Islet precursor cell (in vitro differentiated cells): ENCODE results near the gene PET100.

Experiments
- DNase-seq: peaks from one replicate; pipeline ENCODE4 v3.0.0-alpha.2; 2018

The PET100 gene

DNA sequence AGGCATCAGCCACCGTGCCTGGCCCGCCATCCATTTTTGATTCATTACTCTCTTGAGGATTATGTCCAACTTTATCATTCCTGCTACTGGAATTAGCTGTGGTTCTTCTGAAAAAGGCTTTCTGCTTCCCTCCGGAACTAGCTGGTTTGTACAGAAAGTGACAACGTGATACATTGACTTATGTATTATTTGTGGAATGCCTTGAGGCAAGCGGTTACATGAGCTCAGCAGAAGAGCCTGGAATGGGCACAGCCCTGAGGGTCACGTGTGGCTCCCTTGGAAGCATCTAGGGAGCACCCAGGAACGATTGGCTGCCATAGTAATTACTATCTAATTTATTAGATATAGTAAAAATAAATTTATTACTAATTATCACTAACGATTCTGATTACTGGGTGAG lies 24.8 kb downstream of the PET100 start:
- no peak for DNase-seq

DNA sequence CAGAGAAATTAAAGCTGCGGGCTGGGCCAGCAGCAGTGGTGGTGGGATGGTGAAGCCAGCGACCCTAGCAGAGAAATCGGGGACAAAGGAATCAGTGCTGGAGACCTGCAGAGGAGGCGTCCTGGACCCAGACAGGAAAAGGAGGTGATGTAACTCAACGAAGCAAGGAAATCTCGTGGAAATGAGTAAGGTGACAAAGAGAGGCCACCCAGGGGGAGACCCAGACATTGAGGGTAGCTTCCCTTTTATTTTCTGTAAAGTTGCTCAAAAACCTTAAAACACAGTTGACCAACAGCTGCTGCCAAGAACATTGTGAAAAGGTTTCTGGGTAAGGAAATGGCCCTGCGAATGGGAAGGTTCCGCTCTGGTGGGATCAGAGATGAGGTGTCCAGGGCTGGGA lies 26.0 kb downstream of the PET100 start:
- no peak for DNase-seq

- no peak for DNase-seq
Measured at GRCh38 chr19:7657131-7657751, 27.6 kb downstream of the PET100 start.

- DNase-seq: no peak
Measured at GRCh38 chr19:7658219-7658686, 28.7 kb downstream of the PET100 start.

- DNase-seq: no peak
Measured at GRCh38 chr19:7661744-7662538, 32.3 kb downstream of the PET100 start.

GRCh38 chr19:7662657-7663056 lies 33.1 kb downstream of the PET100 start:
- no peak for DNase-seq

- no peak for DNase-seq
Measured at GRCh38 chr19:7663706-7664105, 34.1 kb downstream of the PET100 start.

DNA sequence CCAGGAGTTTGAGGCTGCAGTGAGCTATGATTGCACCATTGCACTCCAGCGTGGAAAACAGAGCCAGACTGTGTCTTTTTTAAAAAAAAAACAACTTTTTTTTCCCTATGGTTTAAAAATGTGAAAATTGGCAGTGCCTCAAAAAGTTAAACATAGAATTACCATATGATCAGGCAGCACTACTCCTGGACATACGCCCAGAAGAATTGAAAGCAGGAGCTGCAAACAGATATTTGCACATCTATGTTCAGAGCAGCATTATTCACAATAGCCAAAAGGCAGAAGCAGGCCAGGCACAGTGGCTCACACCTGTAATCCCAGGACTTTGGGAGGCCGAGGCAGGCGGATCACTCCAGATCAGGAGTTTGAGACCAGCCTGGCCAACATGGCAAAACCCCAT lies 35.5 kb downstream of the PET100 start:
- no peak for DNase-seq

- no peak for DNase-seq
Measured at GRCh38 chr19:7668842-7669241, 39.2 kb downstream of the PET100 start, which contains the start of gene RETN. RETN (plus strand) TSS chr19:7669049; CDS start chr19:7669327, 278 bp downstream.

- DNase-seq: no peak
Measured at GRCh38 chr19:7669641-7670040, 40.0 kb downstream of the PET100 start.

GRCh38 chr19:7670150-7670783 lies 40.7 kb downstream of the PET100 start:
- DNase-seq: no peak

GRCh38 chr19:7670790-7671189 lies 41.2 kb downstream of the PET100 start:
- no peak for DNase-seq

- no peak for DNase-seq
Measured at GRCh38 chr19:7672522-7672921, 42.9 kb downstream of the PET100 start.

DNA sequence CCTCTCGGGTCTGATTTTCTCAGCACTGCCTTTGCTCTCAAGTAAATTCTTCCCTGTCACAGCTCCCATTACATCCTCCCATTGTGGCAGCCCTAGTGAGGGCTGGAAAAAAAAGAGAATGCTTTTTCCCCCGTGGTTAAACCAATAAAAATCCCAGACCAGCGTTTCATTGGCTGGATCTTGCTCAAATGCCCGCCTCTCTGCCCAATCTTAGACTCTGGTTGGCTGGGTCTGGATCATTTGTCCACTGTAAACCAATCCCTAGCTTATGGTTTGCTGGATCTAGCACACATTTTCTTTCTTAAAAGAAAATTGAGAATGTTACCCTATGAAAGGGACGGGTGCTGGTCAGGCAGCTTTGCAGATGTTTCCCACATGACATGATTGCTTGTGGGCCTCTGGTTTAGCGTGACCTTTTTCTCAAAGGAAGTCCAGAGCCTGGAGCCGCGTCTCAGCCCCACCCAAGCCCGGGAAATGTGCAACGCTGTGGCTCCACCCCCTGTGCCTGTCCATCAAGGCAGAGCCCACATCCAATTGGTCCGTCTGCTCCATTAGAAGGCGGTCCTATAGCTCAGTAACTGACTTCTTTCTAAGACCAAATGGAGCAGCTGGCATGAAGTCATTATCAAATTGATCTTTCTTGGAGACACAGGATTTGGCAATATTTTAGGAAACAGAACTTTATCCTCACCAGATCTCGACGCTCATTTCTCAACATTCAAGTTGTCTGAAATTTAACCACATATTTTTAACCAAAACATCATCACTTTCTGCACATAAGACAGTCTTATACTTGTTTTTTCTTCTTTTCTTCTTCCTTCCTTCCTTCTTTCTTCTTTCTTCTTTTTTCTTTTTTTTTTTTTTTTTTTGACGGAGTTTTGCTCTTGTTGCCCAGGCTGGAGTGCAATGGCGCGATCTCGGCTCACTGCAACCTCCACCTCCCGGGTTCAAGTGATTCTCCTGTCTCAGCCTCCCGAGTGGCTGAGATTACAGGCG lies 44.7 kb downstream of the PET100 start:
- peak; percentile 63 for DNase-seq

DNA sequence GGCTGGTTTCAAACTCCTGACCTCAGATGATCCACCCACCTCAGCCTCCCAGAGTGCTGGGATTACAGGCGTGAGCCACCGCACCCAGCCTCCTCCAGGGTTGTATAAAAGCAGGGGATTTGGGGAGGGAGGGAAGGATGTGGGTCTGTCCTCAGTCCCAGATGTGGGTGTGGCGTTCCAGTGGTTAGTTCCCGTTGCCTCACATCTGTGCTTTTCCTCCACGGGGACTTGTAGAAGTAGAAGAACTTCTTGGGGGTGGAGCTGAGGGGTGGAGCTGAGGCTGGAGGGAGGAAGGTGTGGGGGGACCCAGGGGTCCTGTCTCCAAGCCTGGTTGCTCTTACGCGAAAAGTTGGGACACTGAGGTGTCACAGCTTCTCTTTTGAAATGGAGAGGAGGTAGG lies 46.8 kb downstream of the PET100 start:
- DNase-seq: no peak

- DNase-seq: no peak
Measured at GRCh38 chr19:7676854-7677253, 47.3 kb downstream of the PET100 start, which contains the start of gene MCEMP1. MCEMP1 (plus strand) TSS chr19:7677090; CDS start chr19:7677121, 31 bp downstream.

GRCh38 chr19:7677669-7678311 lies 48.2 kb downstream of the PET100 start:
- DNase-seq: no peak

DNA sequence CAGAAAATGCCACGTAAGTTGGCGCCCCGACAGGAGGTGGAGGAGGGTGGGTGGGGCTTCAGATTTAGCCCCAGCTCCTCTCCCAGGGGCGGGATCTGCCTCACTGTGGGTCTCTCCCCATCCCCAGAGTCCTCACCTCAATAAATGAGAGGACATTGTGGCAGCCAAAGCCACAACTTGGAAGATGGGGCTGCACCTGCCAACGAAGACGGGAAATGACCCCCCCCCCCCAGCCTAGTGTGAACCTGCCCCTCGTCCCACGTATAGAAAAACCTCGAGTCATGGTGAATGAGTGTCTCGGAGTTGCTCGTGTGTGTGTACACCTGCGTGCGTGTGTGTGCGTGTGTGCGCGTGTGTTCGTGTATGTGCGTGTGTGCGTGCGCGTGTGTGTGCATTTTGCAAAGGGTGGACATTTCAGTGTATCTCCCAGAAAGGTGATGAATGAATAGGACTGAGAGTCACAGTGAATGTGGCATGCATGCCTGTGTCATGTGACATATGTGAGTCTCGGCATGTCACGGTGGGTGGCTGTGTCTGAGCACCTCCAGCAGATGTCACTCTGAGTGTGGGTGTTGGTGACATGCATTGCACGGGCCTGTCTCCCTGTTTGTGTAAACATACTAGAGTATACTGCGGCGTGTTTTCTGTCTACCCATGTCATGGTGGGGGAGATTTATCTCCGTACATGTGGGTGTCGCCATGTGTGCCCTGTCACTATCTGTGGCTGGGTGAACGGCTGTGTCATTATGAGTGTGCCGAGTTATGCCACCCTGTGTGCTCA lies 49.6 kb downstream of the PET100 start:
- DNase-seq: no peak

DNA sequence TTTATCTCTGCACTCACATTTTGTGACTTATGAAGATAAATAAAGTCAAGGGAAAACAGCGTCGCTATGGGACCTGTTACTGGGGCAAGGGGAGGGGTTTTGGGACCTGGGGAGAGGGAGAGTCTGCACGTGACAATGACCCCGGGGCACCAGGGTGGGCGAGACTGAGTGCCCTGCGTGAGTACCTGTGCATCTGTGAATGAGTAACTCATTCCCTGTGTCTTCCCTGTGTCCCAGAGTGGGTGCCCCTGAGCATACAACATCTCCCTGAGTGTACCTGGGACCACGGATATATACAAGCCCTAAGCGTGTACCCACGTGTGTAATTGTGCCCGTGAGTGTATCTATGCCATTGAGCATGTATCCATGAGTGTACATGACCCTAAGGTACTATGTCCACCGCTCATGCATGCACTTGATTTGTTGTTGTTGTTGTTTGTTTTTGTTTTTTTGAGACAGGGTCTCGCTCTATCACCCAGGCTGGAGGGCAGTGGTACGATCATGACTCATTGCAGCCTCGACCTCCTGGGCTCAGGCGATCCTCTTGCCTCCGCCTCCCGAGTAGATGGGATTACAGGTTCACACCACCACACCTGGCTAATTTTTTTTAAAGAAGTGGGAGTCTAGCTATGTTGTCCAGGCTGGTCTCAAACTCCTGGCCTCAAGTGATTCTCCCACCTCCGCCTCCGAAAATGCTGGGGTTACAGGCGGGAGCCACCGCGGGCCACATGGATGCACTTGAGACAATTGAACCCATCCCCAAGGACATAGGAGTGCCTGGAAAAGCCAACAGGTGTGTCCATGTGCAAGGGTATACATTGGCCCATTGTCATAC lies 50.4 kb downstream of the PET100 start:
- no peak for DNase-seq
